CD8-positive, alpha-beta memory T cell (primary cell): ENCODE measurements around the gene TREH. TPM values are rescaled to one million over a fixed set of nuclear protein-coding genes. Genes with fewer than 3 reads are reported as not detected.

ENCODE experiments used
- CTCF ChIA-PET: fragments of 350-600 bp; sonication (Branson Sonifier 250); formaldehyde crosslinking; loops from one replicate; lab custom pipeline; 2021; ENCODE audit warnings: antibody characterized with exemption; lab: Charles Lee
- POLR2A ChIA-PET: fragments of 350-600 bp; sonication (Branson Sonifier 250); formaldehyde crosslinking; loops from one replicate; lab custom pipeline; 2021; ENCODE audit warnings: antibody characterized with exemption; lab: Charles Lee
- DNase-seq, 5 donors: peaks; one replicate each; pipeline versions ENCODE4 v3.0.0 to v3.0.0-alpha.2; 2020 to 2022; ENCODE audit warnings: mixed read lengths in 1 of 5
- H3K27ac ChIP-seq: one replicate; pipeline ENCODE4 v1.7.0; 2013; ENCODE audit warnings: low read depth, mild to moderate bottlenecking, low read length, moderate library complexity
- H3K27me3 ChIP-seq: 2 replicates; pipeline ENCODE4 v1.7.0; 2013; ENCODE audit warnings: low read length, mild to moderate bottlenecking; ENCODE audit not compliant: insufficient read depth, poor library complexity, severe bottlenecking
- H3K36me3 ChIP-seq: 2 replicates; pipeline ENCODE4 v1.7.0; 2013; ENCODE audit warnings: mild to moderate bottlenecking, low read length, moderate library complexity; ENCODE audit not compliant: insufficient read depth
- H3K4me1 ChIP-seq: 2 replicates; pipeline ENCODE4 v1.7.0; 2013; ENCODE audit warnings: mild to moderate bottlenecking, low read length, moderate library complexity; ENCODE audit not compliant: insufficient read depth
- H3K4me3 ChIP-seq: 2 replicates; pipeline ENCODE4 v1.7.0; 2013; ENCODE audit warnings: mild to moderate bottlenecking, low read length
- H3K9me3 ChIP-seq: 2 replicates; pipeline ENCODE4 v1.7.0; 2013; ENCODE audit warnings: mild to moderate bottlenecking, low read length
- H3K27ac Mint-ChIP-seq, 8 donors: one replicate each; pipeline ENCODE4 v1.8.0; 2020 to 2021; ENCODE audit warnings: mixed read lengths in 8 of 8, mild to moderate bottlenecking in 6 of 8, inconsistent platforms in 3 of 8, moderate library complexity in 3 of 8
- H3K27me3 Mint-ChIP-seq, 2 donors: one replicate each; pipeline ENCODE4 v1.8.0; 2020 to 2021; ENCODE audit warnings: mixed read lengths in 2 of 2, mild to moderate bottlenecking in 1 of 2, moderate library complexity in 1 of 2
- H3K36me3 Mint-ChIP-seq, 3 donors: one replicate each; pipeline ENCODE4 v1.8.0; 2020 to 2021; ENCODE audit warnings: mixed read lengths in 3 of 3, inconsistent platforms in 1 of 3, mild to moderate bottlenecking in 1 of 3
- H3K4me1 Mint-ChIP-seq, 3 donors: one replicate each; pipeline ENCODE4 v1.8.0; 2020 to 2021; ENCODE audit warnings: mixed read lengths in 3 of 3, inconsistent platforms in 1 of 3, mild to moderate bottlenecking in 1 of 3
- H3K4me3 Mint-ChIP-seq, 7 donors: one replicate each; pipeline ENCODE4 v1.8.0; 2020 to 2021; ENCODE audit warnings: mixed read lengths in 7 of 7, mild to moderate bottlenecking in 6 of 7, moderate library complexity in 4 of 7, inconsistent platforms in 2 of 7
- H3K9me3 Mint-ChIP-seq, 5 donors: one replicate each; pipeline ENCODE4 v1.8.0; 2020 to 2022; ENCODE audit warnings: mixed read lengths in 5 of 5, mild to moderate bottlenecking in 3 of 5, moderate library complexity in 2 of 5, inconsistent platforms in 1 of 5
- polyA plus RNA-seq: library from polyadenylated mRNA; unstranded; fragments of 300-500 nt; fragmentation: Illumina TruSeq; gene quantifications from one replicate; pipeline ENCODE4 v1.2.3, GENCODE V29; 2021
- total RNA-seq, 2 experiments: library from RNA; stranded (reverse); gene quantifications; one replicate each; pipeline ENCODE4 v1.2.3, GENCODE V29; 2021

Gene TREH
- total and polyA plus RNA-seq, 3 experiments from 2014 or later, result not detected

DNA sequence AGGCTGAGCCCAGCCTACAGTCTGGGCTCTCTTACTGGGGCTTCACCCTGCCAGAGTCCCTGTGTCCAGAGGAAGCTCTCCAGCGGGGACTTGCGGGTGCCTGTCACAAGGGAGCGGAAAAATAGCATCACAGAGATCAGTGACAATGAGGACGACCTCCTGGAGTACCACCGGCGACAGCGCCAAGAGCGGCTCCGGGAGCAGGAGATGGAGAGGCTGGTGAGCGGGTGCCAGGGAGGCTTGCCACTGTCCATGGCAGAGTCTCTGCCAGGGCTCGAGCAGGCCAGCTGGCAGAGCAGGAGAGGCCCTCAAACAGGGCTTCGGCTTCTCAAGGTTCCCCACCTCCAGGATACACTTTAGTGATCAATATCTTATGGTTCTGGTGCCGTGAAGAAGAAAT, 51.0 kb downstream of the TREH start:
- CTCF ChIA-PET, result no interaction called here
- POLR2A ChIA-PET, result no interaction called here
- no peak for DNase-seq
- Histone ChIP-seq H3K27me3 (no peaks in the 10 kb centered on the region), H3K4me3 (no peak overlapping the region), H3K36me3 (no peaks in the 10 kb centered on the region), H3K4me1 (no peaks in the 10 kb centered on the region), H3K27ac (no peak overlapping the region), H3K9me3 (no peaks in the 10 kb centered on the region)
- H3K4me1 Mint-ChIP-seq, result no peaks in the 10 kb centered on the region
- no peaks in the 10 kb centered on the region for H3K36me3 Mint-ChIP-seq
- peak overlapping the region in 1 of 8 donors; percentile 94 for H3K27ac Mint-ChIP-seq
- no peaks in the 10 kb centered on the region for H3K27me3 Mint-ChIP-seq
- H3K4me3 Mint-ChIP-seq, result no peak overlapping the region
- H3K9me3 Mint-ChIP-seq, result no peaks in the 10 kb centered on the region

DNA sequence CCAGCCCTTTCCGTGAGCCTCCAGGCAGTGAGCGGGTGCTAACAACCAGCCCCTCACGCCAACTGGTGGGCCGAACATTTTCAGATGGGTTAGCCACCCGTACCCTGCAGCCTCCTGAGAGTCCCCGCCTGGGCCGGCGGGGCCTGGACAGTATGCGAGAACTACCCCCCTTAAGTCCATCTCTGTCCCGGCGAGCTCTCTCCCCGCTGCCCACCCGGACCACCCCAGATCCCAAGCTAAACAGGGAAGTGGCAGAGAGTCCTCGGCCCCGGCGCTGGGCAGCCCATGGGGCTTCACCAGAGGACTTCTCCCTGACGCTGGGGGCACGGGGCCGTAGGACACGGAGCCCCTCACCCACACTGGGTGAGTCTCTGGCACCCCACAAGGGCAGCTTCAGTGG, 51.4 kb downstream of the TREH start:
- Mint-ChIP-seq H3K36me3 (no peaks in the 10 kb centered on the region), H3K4me3 (no peak overlapping the region), H3K27me3 (no peaks in the 10 kb centered on the region), H3K27ac (peak overlapping the region in 1 of 8 donors; percentile 50), H3K4me1 (no peaks in the 10 kb centered on the region), H3K9me3 (no peaks in the 10 kb centered on the region)
- H3K27ac ChIP-seq, result no peak overlapping the region
- no peaks in the 10 kb centered on the region for H3K36me3 ChIP-seq
- H3K27me3 ChIP-seq, result no peaks in the 10 kb centered on the region
- no peak overlapping the region for H3K4me3 ChIP-seq
- no peak for DNase-seq
- ChIA-PET POLR2A (no interaction called here), CTCF (no interaction called here)
- H3K9me3 ChIP-seq, result no peaks in the 10 kb centered on the region
- no peaks in the 10 kb centered on the region for H3K4me1 ChIP-seq

DNA sequence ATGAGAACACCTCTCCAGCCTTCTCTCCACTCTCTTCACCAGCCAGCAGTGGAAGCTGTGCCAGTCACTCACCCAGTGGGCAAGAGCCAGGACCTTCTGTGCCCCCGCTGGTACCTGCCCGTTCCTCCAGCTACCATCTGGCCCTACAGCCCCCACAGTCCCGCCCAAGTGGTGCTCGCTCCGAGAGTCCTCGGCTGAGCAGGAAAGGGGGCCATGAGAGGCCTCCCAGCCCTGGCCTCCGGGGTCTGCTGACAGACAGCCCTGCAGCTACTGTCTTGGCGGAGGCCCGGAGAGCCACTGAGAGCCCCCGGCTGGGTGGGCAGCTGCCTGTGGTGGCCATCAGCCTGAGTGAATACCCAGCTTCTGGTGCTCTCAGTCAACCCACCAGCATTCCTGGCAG, 51.9 kb downstream of the TREH start:
- Histone ChIP-seq H3K27ac (no peak overlapping the region), H3K9me3 (no peaks in the 10 kb centered on the region), H3K4me1 (no peaks in the 10 kb centered on the region), H3K36me3 (no peaks in the 10 kb centered on the region), H3K27me3 (no peaks in the 10 kb centered on the region), H3K4me3 (no peak overlapping the region)
- Mint-ChIP-seq H3K4me1 (no peaks in the 10 kb centered on the region), H3K27me3 (peaks cover 0 to 4% of the 10 kb centered on the region in 2 donors), H3K9me3 (no peaks in the 10 kb centered on the region), H3K4me3 (no peak overlapping the region), H3K36me3 (no peaks in the 10 kb centered on the region), H3K27ac (no peak overlapping the region)
- POLR2A ChIA-PET, result no interaction called here
- CTCF ChIA-PET, result no interaction called here
- DNase-seq, result no peak

DNA sequence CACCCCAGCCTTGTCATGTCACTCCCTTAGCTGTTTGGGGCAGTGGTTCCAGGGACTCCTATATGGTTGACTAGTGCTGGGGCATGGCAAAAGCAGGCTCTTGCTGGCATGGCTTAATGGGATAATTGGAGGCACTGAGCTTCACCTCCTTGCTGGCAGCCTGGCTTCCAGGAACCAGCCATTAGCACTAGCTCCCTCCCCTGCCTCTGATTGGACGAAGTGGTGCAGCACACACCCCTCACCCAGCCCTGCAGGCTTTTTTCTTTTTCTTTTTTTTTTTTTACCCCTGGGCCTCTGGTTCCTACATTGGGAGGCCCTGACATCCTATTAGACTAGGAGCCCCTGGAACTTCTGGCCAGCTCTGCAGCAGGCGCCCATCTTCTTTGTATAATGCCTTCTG, 53.5 kb downstream of the TREH start:
- peaks cover 1% of the 10 kb centered on the region for H3K27me3 ChIP-seq
- H3K4me3 ChIP-seq, result no peak overlapping the region
- Mint-ChIP-seq H3K4me3 (no peak overlapping the region), H3K9me3 (no peaks in the 10 kb centered on the region), H3K27ac (no peak overlapping the region), H3K27me3 (peaks cover 7 to 9% of the 10 kb centered on the region in 2 donors), H3K4me1 (peaks cover 3 to 7% (median 7%) of the 10 kb centered on the region in 3 donors), H3K36me3 (no peaks in the 10 kb centered on the region)
- no peaks in the 10 kb centered on the region for H3K36me3 ChIP-seq
- H3K27ac ChIP-seq, result no peak overlapping the region
- DNase-seq, result no peak
- H3K4me1 ChIP-seq, result peaks cover 2% of the 10 kb centered on the region
- ChIA-PET POLR2A (no interaction called here), CTCF (interaction anchor here (0.5 kb wide), 1 partner anchor 75 kb away, joined by 3 read pairs; no protein-coding TSS in a partner anchor)
- no peaks in the 10 kb centered on the region for H3K9me3 ChIP-seq

DNA sequence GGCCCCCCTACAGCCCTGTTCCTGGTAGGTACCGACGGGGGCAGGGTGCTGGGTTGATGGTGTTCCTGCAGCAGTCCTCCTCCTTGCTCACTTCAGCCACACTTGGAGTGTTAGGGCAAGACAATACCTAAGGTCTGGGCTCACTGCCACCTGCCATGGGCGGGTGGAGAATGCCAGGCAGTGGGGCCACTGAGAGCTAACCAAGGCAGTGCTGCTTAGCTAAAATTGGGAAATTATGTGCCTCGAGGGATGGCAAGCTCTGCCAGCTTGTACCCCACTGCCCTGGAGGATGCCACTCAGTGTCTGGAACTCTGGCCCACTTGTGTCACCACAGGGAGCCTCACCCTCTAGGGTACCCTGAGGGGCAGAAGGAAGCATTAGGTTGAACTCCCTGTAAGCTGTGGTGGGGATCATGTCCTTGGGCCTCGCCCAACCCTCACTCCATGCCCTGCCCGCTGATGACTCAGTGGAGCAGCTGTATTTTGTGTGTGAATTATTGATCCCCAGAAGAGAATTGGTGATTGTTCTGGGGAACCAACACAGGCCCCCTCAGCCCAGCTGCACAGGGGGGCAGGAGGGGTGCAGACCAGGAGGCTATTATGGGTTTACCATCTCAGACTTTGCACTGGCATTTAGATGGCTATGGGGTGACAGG, 54.3 kb downstream of the TREH start:
- no peak for DNase-seq
- no peak overlapping the region for H3K4me3 ChIP-seq
- peaks cover 8% of the 10 kb centered on the region for H3K4me1 ChIP-seq
- H3K27ac ChIP-seq, result no peak overlapping the region
- H3K4me1 Mint-ChIP-seq, result peaks cover 5 to 14% (median 13%) of the 10 kb centered on the region in 3 donors
- H3K9me3 Mint-ChIP-seq, result no peaks in the 10 kb centered on the region
- H3K36me3 Mint-ChIP-seq, result no peaks in the 10 kb centered on the region
- H3K27me3 Mint-ChIP-seq, result peaks cover 10 to 13% of the 10 kb centered on the region in 2 donors
- no peak overlapping the region for H3K4me3 Mint-ChIP-seq
- peaks cover 5% of the 10 kb centered on the region for H3K27me3 ChIP-seq
- ChIA-PET CTCF (interaction anchor here (0.5 kb wide), 1 partner anchor 75 kb away, joined by 3 read pairs; no protein-coding TSS in a partner anchor), POLR2A (no interaction called here)
- no peaks in the 10 kb centered on the region for H3K36me3 ChIP-seq
- peak overlapping the region in 1 of 8 donors; percentile 15 for H3K27ac Mint-ChIP-seq
- no peaks in the 10 kb centered on the region for H3K9me3 ChIP-seq

DNA sequence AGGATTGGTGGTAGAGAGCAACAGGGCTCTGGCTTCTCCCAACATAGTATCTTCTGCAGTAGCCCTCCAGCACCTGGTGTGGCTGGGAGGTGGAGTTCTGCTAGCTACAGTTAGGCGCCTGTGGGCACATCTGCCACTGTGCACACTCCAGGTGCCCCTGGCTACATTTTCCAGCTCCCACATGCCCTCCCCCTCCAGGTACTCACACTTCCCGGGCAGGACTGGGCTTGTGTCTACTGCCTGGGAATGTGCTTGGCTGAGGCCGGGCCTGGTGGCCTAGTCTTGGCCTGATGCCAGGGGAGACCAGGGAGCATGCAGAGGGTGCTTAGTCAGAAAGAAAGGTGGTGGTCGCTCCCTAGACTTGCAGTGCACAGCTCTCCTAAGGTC, 56.2 kb downstream of the TREH start:
- Histone ChIP-seq H3K4me1 (peaks cover 8% of the 10 kb centered on the region), H3K9me3 (no peaks in the 10 kb centered on the region), H3K27ac (no peak overlapping the region), H3K4me3 (no peak overlapping the region), H3K27me3 (peaks cover 5% of the 10 kb centered on the region), H3K36me3 (no peaks in the 10 kb centered on the region)
- no peak for DNase-seq
- no peak overlapping the region for H3K27ac Mint-ChIP-seq
- peaks cover 8 to 14% (median 13%) of the 10 kb centered on the region in 3 donors for H3K4me1 Mint-ChIP-seq
- POLR2A ChIA-PET, result no interaction called here
- H3K4me3 Mint-ChIP-seq, result peak overlapping the region in 1 of 7 donors; percentile 73
- H3K36me3 Mint-ChIP-seq, result no peaks in the 10 kb centered on the region
- H3K9me3 Mint-ChIP-seq, result no peaks in the 10 kb centered on the region
- H3K27me3 Mint-ChIP-seq, result peaks cover 10 to 18% of the 10 kb centered on the region in 2 donors
- CTCF ChIA-PET, result interaction anchor here (1.3 kb wide), 1 partner anchor 28 kb away, joined by 3 read pairs; no protein-coding TSS in a partner anchor

DNA sequence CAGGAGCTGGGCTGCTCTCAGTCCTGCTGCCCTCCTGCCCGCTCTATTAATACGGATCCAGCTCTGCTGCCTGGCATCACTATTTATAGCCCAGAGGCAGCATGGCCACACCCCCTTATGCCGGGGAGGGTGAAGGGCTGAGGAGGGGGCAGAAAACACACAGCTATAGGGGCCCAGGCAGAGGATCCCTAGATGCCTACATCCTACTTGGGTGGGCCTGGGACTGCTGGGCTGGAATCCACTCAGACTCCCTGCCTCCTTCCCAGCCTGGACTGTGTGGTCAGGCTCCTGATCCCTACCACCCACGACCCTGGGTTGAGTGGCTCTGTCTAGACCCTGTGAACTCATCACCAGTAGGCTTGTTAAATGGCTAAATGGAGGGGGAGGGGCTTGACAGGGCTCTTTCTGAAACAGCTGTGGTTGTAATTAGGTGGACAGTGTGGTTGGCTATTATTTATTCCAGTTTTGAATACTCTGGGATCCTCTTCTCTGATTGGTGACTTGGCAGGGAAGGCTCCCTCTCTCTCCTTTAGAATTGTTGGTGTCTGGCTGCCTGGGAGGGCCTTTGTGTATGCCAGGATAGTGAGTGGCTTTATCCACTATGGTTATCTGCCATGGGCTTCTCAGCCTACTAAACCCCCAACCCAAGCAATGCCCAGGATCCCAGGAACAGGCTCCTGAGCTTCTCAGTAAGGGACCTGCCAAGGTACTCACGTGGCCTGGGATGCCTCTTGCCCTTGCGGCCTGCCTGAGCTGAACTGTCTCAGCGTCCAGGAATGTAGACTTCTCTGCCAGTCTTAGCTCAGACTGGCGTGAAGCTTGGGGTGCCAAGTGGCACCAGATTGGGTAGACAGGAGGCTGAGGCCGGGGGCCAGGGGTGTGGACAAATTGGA, 56.8 kb downstream of the TREH start:
- Histone ChIP-seq H3K4me3 (no peak overlapping the region), H3K36me3 (no peaks in the 10 kb centered on the region), H3K4me1 (peaks cover 8% of the 10 kb centered on the region), H3K27ac (no peak overlapping the region), H3K9me3 (no peaks in the 10 kb centered on the region), H3K27me3 (peaks cover 5% of the 10 kb centered on the region)
- ChIA-PET CTCF (interaction anchor here (0.6 to 2.6 kb wide), 4 partner anchors 13 to 36 kb away, joined by 3 to 7 read pairs (median 4); no protein-coding TSS in a partner anchor), POLR2A (no interaction called here)
- Mint-ChIP-seq H3K4me3 (peak overlapping the region in 1 of 7 donors; percentile 73), H3K36me3 (no peaks in the 10 kb centered on the region), H3K27me3 (peaks cover 10 to 18% of the 10 kb centered on the region in 2 donors), H3K9me3 (no peaks in the 10 kb centered on the region), H3K4me1 (peaks cover 8 to 14% (median 13%) of the 10 kb centered on the region in 3 donors), H3K27ac (peak overlapping the region in 1 of 8 donors; percentile 72)
- DNase-seq, result no peak
